SH-SY5Y (cell line): Measurements from ENCODE around the gene CDC42BPB.

ENCODE experiments used
- GATA2 ChIP-seq: IDR thresholded peaks from 2 replicates; pipeline ENCODE4 v1.6.1; 2011; ENCODE audit warnings: mild to moderate bottlenecking, low read depth, low read length
- GATA3 ChIP-seq: IDR thresholded peaks from 2 replicates; pipeline ENCODE4 v1.6.1; 2011; ENCODE audit warnings: low read depth, mild to moderate bottlenecking, low read length, moderate library complexity

DNA sequence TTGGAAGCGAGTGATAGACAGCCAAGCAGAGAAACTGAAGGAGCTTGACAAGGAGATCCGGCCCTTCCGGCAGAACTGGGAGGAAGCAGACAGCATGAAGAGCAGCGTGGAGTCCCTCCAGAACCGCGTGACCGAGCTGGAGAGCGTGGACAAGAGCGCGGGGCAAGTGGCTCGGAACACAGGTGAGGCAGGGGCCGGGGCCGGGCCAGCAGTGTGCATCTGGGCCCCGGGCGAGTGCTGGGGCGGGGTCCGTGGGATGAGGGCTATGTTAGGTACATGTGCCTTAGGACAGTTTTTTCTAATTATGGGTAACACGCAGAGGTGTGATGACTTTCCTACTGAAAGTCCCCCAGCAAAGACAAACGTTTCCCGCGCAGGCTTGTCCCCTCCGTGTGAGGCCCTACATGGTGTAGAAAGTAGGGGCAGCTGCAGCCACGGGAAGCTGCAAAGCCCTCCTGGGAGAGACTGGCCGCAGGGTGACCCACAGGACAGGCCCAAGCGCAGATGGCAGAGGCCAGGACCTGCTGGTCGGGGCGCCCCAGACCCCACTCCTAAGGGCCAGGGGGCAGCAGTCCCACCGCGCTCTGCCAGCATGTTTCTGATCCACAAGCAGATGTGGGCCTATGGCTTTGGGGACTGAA is 154.0 kb downstream of the CDC42BPB start:
- no peak for TF ChIP-seq GATA2
- TF ChIP-seq GATA3, result no peak
